Measurements from ENCODE around the gene SETBP1.

SETBP1 gene

GRCh38 chr18:44918142-44918476 lies 237.4 kb downstream of the SETBP1 start:
- Mint-ChIP-seq H3K36me3 (ENCODE audit: low read depth) (no peaks in the 10 kb centered on the region), H3K4me3 (no peak overlapping the region), H3K27ac (no peak overlapping the region), H3K27me3 (peaks cover 3% of the 10 kb centered on the region), H3K4me1 (peaks cover under 1% of the 10 kb centered on the region), H3K9me3 (no peaks in the 10 kb centered on the region)
- ATAC-seq (no peak), DNase-seq (no peak)

- Mint-ChIP-seq H3K9me3 (no peaks in the 10 kb centered on the region), H3K4me1 (peaks cover 2% of the 10 kb centered on the region), H3K27me3 (no peaks in the 10 kb centered on the region), H3K4me3 (no peak overlapping the region), H3K36me3 (ENCODE audit: low read depth) (no peaks in the 10 kb centered on the region), H3K27ac (no peak overlapping the region)
- DNase-seq (no peak), ATAC-seq (no peak)
These were observed 239.8 kb downstream of the SETBP1 start for GRCh38 chr18:44920441-44920840.

DNA sequence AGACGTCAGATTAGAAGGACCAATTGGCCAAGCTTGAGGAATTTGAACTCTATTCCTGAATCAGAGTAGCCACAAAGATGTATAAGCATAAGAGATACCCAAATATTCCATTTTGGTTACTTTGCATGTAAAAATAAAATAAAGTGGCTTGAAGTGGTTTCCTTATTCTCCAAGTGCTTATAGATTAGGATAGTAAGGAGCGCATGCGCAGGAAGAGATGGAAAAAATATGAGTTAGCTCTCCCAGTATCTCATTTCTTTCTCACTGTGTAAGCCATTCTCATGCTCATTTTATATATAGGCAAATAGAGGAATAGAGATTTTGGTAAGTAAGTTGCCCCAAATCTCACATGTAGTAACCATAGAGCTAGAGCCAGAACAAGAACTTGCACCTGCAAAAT lies 241.3 kb downstream of the SETBP1 start:
- no peaks in the 10 kb centered on the region for H3K27me3 Mint-ChIP-seq
- ATAC-seq (no peak), DNase-seq (no peak)
- no peak overlapping the region for H3K27ac Mint-ChIP-seq
- peaks cover 2% of the 10 kb centered on the region for H3K4me1 Mint-ChIP-seq
- no peaks in the 10 kb centered on the region for H3K36me3 Mint-ChIP-seq (ENCODE audit: low read depth)
- no peak overlapping the region for H3K4me3 Mint-ChIP-seq
- no peaks in the 10 kb centered on the region for H3K9me3 Mint-ChIP-seq

DNA sequence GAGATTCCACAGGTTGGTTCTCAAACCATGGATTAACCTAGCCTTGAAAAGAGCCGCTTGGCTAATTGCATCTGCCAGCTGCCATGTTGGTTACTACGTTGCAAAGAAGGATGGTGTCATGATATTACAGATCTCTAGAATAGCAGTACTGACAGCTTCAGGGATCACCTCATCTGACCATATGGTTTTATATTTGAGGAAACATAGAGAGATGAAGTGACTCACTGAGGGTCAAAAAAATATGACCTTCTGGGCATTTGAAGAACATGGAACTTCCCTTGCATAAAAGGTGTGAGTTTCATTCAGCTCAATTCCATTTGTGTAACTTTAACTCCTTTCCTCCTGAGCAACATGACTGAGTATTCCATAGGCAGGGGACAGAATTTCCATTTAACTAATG lies 242.3 kb downstream of the SETBP1 start:
- Mint-ChIP-seq H3K4me3 (no peak overlapping the region), H3K27me3 (no peaks in the 10 kb centered on the region), H3K9me3 (no peaks in the 10 kb centered on the region), H3K4me1 (peaks cover 2% of the 10 kb centered on the region), H3K27ac (no peak overlapping the region), H3K36me3 (ENCODE audit: low read depth) (no peaks in the 10 kb centered on the region)
- no peak for ATAC-seq
- DNase-seq: no peak

- no peaks in the 10 kb centered on the region for H3K36me3 Mint-ChIP-seq (ENCODE audit: low read depth)
- H3K27ac Mint-ChIP-seq: no peak overlapping the region
- H3K27me3 Mint-ChIP-seq: no peaks in the 10 kb centered on the region
- peaks cover 2% of the 10 kb centered on the region for H3K4me1 Mint-ChIP-seq
- ATAC-seq (no peak), DNase-seq (no peak)
- peaks cover 4% of the 10 kb centered on the region for H3K9me3 Mint-ChIP-seq
- H3K4me3 Mint-ChIP-seq: no peak overlapping the region
These were observed 244.3 kb downstream of the SETBP1 start for GRCh38 chr18:44924785-44925499.

- Mint-ChIP-seq H3K9me3 (peaks cover 9% of the 10 kb centered on the region), H3K4me3 (no peak overlapping the region), H3K4me1 (peaks cover 2% of the 10 kb centered on the region), H3K27me3 (no peaks in the 10 kb centered on the region), H3K36me3 (ENCODE audit: low read depth) (no peaks in the 10 kb centered on the region), H3K27ac (no peak overlapping the region)
- no peak for DNase-seq
- peak; percentile 61 for ATAC-seq
These were observed 246.6 kb downstream of the SETBP1 start for GRCh38 chr18:44927127-44927849.

DNA sequence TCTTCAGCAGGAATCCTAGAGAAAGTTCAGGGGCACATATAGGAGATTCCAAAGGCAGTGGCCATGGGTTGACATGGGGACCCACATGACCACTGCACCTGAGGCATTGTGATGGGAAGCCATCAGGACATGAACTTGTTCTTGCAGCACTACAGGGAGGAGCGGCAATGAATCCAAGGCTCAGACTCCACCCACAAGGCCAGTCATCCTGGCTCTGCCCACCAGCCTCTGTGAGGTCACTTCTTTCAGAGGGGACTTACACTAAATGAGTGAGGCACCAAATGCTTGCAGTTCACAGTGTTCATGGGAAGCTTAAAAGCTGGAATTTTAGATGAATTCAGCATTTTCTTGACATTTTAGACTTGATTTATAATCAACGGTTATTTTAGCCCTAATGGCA lies 254.2 kb downstream of the SETBP1 start:
- peaks cover 3% of the 10 kb centered on the region for H3K27me3 Mint-ChIP-seq
- H3K27ac Mint-ChIP-seq: no peak overlapping the region
- no peak overlapping the region for H3K4me3 Mint-ChIP-seq

DNA sequence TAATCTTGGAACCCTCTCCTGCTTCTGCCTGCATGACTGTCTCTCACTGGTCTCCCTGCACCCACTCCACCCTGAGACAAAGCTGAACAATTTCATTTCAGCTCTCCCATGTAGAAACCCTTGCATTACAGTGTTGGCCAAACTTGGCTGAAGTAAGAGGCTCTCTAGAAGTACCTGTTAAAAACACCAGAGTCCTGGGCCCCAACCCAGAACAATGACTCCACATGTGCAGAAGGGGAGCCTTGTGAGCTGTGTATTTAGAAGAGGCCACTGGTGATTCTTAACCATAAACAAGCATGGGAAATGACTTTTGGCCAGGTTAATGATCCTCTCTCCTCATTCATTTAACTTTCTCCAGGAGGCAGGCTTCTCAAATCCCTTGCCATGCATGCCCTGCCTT lies 254.8 kb downstream of the SETBP1 start:
- Mint-ChIP-seq H3K9me3 (peaks cover 5% of the 10 kb centered on the region), H3K27ac (no peak overlapping the region), H3K36me3 (ENCODE audit: low read depth) (peaks cover 9% of the 10 kb centered on the region), H3K27me3 (peaks cover 3% of the 10 kb centered on the region), H3K4me3 (no peak overlapping the region), H3K4me1 (peaks cover 2% of the 10 kb centered on the region)
- no peak for DNase-seq
- ATAC-seq: no peak

More for the DNA sequence above, 254.2 kb downstream of the SETBP1 start:
- Mint-ChIP-seq H3K9me3 (peaks cover 5% of the 10 kb centered on the region), H3K36me3 (ENCODE audit: low read depth) (peaks cover 9% of the 10 kb centered on the region), H3K4me1 (peaks cover 2% of the 10 kb centered on the region)
- DNase-seq: no peak
- no peak for ATAC-seq

DNA sequence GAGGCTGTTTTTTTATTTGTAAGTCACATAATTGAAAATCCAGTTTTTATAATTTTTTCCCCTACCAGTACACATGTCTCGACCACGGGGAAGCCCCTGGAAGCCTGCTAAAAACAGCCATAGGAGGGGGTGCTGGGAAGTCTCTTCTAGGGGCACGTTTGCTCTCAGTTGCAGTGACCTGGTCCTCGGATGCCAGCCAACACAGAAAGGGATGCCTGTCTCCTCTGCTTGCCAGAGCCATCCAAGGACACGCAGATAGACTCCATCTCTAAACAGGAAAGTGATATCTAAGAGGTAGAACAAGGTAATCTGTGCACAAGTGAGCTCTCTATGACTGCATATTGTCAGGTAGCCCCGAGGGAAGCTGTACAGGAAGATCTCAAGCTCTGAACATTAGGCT lies 255.8 kb downstream of the SETBP1 start:
- peaks cover 9% of the 10 kb centered on the region for H3K36me3 Mint-ChIP-seq (ENCODE audit: low read depth)
- peaks cover 3% of the 10 kb centered on the region for H3K27me3 Mint-ChIP-seq
- ATAC-seq (no peak), DNase-seq (no peak)
- H3K27ac Mint-ChIP-seq: no peak overlapping the region
- H3K4me3 Mint-ChIP-seq: no peak overlapping the region
- H3K4me1 Mint-ChIP-seq: peaks cover 2% of the 10 kb centered on the region
- H3K9me3 Mint-ChIP-seq: no peaks in the 10 kb centered on the region

DNA sequence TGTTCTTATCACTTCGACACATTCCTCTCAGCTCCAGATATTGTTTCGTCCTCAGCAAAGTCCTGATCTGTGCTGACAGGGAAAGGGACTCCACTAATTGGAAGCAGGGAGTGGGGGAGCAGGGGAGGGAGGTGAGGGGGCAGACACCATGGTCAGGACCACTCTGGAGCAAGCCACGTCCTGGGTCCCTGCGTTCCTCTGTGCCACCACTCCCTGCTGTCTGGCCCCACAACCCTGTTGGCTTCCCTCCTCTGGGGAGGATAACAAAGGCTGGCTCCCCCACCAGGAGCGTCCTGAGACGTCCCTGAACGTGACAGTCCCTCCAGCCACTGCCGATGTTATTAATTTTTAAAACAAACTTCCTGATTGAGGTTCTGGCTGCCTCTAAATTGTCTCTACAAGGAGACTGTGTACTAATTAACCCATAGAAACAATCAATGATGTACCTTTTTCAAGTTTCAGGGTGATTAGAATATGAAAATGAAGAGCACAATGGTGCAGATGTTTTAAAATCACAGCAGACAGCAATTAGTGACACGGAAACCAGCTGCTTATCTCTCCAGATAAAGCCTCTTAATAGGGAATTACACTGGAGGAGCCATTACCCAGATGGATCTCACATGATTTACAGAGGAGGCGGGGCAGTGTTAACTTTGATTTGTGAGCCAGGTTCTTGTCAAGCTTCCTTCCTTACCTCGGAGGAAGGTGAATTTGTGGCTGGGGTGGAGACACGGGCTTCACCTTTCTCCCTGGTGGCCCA lies 257.5 kb downstream of the SETBP1 start:
- no peak for ATAC-seq
- Mint-ChIP-seq H3K27ac (no peak overlapping the region), H3K27me3 (peaks cover 3% of the 10 kb centered on the region), H3K4me3 (no peak overlapping the region), H3K9me3 (no peaks in the 10 kb centered on the region), H3K36me3 (ENCODE audit: low read depth) (peaks cover 7% of the 10 kb centered on the region), H3K4me1 (no peaks in the 10 kb centered on the region)
- no peak for DNase-seq

- Mint-ChIP-seq H3K4me3 (no peak overlapping the region), H3K9me3 (no peaks in the 10 kb centered on the region), H3K36me3 (ENCODE audit: low read depth) (peaks cover 7% of the 10 kb centered on the region), H3K4me1 (no peaks in the 10 kb centered on the region), H3K27me3 (peaks cover 3% of the 10 kb centered on the region), H3K27ac (no peak overlapping the region)
- ATAC-seq: no peak
- DNase-seq: no peak
These were observed 258.3 kb downstream of the SETBP1 start for GRCh38 chr18:44938720-44939665.

DNA sequence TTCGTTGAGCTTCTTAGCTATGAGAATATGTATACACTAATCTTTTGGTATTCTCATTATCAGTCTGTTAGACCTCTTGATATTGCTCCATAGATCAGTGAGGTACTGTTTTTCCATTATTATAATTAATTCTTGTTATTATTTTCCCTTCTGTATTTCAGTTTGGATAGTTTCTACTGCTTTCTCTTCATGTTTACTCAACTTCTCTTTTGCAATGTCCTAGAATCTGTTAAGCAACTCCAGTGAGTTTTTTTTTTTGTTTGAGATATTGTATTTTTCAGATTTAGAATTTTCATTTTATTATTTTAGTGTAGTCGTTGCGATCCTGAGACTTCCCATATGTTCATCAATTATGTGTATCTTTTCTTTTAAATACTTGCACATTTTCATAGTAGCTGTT lies 260.8 kb downstream of the SETBP1 start:
- no peaks in the 10 kb centered on the region for H3K4me1 Mint-ChIP-seq
- H3K27ac Mint-ChIP-seq: no peak overlapping the region
- no peaks in the 10 kb centered on the region for H3K27me3 Mint-ChIP-seq
- H3K36me3 Mint-ChIP-seq (ENCODE audit: low read depth): peaks cover 1% of the 10 kb centered on the region
- no peak overlapping the region for H3K4me3 Mint-ChIP-seq
- no peaks in the 10 kb centered on the region for H3K9me3 Mint-ChIP-seq
- no peak for ATAC-seq
- no peak for DNase-seq

- H3K27ac Mint-ChIP-seq: no peak overlapping the region
- DNase-seq: no peak
- H3K36me3 Mint-ChIP-seq (ENCODE audit: low read depth): no peaks in the 10 kb centered on the region
- H3K4me3 Mint-ChIP-seq: no peak overlapping the region
- no peaks in the 10 kb centered on the region for H3K27me3 Mint-ChIP-seq
- no peaks in the 10 kb centered on the region for H3K9me3 Mint-ChIP-seq
- no peak for ATAC-seq
- H3K4me1 Mint-ChIP-seq: no peaks in the 10 kb centered on the region
These were observed 261.4 kb downstream of the SETBP1 start for GRCh38 chr18:44942073-44942472.

DNA sequence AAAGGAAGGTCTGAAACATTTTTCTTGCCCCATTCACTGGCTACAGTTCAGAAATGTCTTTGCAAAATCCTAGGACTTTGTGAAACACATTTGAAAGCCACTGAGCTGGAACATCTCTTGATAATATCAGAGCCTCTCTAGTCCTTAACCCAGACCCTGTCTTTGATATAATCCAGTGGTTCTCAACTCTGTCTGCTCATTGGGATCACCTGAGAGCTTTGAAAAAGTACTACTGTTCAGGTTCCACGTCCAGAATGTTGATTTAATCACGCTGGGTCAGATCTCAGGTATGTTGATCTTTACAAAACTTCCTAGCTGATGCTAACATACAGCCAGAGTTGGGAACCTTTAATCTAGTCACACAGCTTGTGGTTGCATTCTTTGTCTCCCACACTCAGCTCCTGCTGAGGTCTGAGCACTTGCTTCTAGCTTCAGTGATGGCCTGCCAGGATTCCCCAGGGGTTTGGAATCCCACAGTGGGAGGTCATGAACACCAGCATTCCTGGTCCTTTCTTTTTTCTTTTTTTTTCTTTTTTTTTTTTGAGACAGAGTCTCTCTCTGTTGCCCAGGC lies 262.7 kb downstream of the SETBP1 start:
- no peak for ATAC-seq
- Mint-ChIP-seq H3K4me1 (no peaks in the 10 kb centered on the region), H3K27me3 (no peaks in the 10 kb centered on the region), H3K36me3 (ENCODE audit: low read depth) (no peaks in the 10 kb centered on the region), H3K27ac (no peak overlapping the region), H3K4me3 (no peak overlapping the region), H3K9me3 (no peaks in the 10 kb centered on the region)
- no peak for DNase-seq
